HG02798 (cell line): ENCODE measurements around the gene DEFB108B.
"Not testable (repeated sequence)": the region's sequence is repeated elsewhere in the genome, so short reads cannot be mapped to it uniquely, and the experiment has no call there.

ENCODE experiments used
- ATAC-seq: cut with Tn5 transposase; IDR thresholded peaks from one replicate; pipeline ENCODE4 v1.9.1; 2021; ENCODE audit warnings: mild to moderate bottlenecking; ENCODE audit not compliant: unreplicated experiment, poor library complexity

Gene DEFB108B

DNA sequence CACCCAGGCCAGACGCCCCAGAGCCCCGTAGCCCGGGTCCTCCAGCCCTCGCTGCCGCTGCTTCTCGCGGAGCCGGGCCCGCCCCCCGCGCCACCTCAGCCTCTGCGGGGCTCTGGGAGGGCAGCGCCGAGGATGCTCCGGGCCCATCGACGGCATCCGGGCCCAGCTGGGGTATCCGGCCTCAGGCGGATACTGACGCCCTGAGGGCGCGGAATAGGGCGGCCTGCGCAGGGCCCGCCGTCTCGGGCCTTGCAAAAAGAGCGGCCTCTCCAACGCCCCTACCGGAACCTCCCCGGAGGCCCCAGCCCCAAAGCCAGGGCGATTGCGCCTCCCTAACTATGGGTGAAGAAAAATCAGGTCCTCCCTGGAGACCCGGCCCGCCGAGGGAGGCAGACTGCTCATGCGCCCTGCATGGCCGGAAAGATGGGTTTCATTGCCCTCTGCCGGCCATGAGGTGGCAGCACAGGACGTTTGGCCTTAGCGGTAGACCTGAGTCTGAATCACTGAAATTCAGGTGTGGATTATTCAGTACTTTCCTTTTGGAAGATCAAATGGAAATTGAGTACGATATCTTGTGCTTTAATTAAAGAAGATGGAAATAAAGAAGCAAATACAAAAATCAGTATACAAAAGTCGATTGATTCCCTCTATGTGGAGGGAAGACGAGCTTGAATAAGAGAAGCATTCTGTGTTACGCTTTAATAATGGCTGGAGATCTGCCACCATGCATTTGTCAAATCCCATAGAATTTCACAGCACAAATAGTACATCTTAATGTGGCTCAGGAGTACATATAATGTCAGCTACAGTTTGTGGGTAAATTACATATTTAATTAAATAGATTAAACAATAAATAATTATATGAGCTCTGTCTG is 19.3 kb upstream of the DEFB108B start:
- not testable (repeated sequence) for ATAC-seq

- not testable (repeated sequence) for ATAC-seq
These were observed 11.5 kb upstream of the DEFB108B start for GRCh38 chr11:71821539-71821938.

DNA sequence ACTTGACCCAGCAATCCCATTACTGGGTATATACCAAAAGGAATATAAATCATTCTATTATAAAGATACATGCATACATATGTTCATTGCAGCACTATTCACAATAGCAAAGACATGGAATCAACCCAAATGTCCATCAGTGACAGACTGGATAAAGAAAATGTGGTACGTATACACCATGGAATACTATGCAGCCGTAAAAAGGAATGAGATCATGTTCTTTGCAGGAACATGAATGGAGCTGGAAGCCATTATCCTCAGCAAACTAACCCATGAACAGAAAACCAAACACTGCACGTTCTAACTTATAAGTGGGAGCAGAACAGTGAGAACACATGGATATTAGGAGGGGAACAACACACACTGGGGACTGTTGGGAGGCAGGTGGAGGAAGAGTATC is 3.8 kb upstream of the DEFB108B start:
- ATAC-seq: not testable (repeated sequence)

- ATAC-seq: not testable (repeated sequence)
These were observed 3.3 kb upstream of the DEFB108B start for GRCh38 chr11:71829686-71830085.

DNA sequence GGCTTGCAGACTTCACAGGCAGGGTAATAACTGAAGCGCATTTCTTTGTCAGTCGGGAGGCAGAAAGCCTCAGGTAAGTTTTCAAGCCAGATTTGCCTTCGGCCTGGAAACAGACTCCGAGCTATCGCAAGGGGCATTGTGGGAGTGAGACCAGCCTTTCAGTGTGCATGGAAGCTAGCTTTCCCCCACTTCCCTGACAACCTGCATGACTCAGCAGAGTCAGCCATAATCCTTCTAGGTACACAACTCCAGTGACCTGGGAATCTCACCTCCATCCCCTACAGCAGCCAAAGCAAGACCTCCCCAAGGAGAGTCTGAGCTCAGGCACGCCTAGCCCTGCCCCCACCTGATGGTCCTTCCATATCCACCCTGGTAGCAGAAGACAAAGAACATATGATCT is 9.7 kb downstream of the DEFB108B start:
- ATAC-seq: not testable (repeated sequence)

GRCh38 chr11:71843355-71843754 is 10.4 kb downstream of the DEFB108B start:
- not testable (repeated sequence) for ATAC-seq

DNA sequence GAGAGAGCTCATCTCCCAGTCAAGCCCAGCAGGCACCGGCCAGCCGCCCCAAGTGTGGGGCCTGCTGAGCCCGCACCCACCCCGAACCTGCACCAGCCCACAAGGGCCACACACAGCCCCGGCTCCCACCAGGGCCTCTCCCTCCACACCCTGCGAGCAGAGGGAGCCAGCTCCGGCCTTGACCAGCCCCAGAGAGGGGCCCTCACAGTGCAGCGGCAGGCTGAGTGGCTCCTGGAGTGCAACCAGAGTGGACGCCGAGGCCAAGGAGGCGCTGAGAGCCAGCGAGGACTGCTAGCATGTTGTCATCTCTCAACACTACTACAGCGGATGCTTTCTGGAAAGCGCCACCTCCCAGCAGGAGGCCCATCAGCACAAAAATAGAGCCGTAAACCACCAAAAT is 10.9 kb downstream of the DEFB108B start:
- ATAC-seq: no peak

DNA sequence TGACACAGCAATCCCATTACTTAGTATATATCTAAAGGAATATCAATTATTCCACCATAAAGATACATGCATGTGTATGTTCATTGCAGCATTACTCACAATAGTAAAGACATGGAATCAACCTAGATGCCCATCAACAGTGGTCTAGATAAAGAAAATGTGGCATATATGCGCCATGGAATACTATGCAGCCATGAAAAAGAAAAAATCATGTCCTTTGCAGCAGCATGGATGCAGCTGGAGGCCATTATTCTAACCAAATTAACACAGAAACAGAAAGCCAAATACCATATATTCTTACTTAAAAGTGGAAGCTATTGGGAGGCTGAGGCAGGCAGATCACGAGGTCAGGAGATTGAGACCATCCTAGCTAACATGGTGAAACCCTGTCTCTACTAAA is 20.9 kb downstream of the DEFB108B start:
- ATAC-seq: not testable (repeated sequence)

DNA sequence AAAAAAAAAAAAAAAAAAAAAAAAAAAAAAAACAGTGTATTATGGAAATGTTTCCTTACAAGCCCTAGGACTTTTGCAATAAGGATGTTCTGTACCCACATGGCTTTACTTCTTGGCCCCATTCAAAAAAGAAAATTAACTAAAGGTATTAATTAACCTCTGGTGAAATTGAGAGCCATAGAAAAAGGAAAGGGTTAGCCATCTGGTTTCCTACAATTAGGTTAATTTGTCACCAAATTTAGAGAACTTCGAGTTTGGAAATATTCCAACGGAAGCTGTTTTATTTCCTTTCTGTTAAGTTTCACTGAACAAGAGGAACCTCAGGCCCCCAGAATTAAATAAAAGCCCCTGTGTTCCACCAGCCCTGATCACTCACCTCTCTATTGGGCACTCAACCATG is 22.9 kb downstream of the DEFB108B start:
- ATAC-seq: not testable (repeated sequence)

- not testable (repeated sequence) for ATAC-seq
These were observed 27.8 kb downstream of the DEFB108B start for GRCh38 chr11:71860835-71861234.

GRCh38 chr11:71863978-71864627 is 31.1 kb downstream of the DEFB108B start:
- ATAC-seq: not testable (repeated sequence)

DNA sequence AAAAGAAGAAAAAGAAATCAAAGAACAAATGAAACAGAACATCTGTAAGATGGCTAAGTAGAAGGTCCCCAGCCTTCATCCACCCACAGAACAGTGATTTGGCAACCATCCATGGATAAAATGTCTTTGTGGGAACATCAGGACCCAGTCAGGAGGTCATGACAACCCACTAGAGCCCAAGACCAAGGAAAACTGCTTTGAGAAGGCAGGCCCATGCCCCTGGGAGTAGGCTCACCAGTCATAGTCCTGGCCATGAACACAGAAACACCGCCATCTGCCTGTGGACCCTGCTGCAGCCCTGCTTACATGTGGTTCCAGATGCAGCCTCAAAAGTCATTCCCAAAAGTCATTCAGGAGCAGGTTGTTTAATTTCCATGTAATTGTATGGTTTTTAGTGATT is 34.2 kb downstream of the DEFB108B start:
- ATAC-seq: not testable (repeated sequence)

GRCh38 chr11:71869931-71870330 is 36.9 kb downstream of the DEFB108B start:
- not testable (repeated sequence) for ATAC-seq

DNA sequence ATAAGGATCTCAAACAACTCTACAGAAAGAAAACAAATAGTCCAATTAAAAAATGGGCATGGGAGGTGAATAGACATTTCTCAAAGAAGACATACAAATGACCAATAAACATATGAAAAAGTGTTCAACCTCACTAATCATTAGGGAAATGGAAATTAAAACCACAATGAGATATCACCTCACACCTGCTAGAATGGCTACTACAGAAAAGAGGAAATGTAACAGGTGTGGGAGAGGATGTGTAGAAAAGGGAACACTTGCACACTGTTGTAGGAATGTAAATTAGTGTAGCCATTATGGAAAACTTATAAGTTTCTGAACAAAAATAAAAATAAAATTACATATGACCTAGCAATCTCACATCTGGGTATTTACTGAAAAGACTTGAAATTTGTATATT is 37.7 kb downstream of the DEFB108B start:
- not testable (repeated sequence) for ATAC-seq

DNA sequence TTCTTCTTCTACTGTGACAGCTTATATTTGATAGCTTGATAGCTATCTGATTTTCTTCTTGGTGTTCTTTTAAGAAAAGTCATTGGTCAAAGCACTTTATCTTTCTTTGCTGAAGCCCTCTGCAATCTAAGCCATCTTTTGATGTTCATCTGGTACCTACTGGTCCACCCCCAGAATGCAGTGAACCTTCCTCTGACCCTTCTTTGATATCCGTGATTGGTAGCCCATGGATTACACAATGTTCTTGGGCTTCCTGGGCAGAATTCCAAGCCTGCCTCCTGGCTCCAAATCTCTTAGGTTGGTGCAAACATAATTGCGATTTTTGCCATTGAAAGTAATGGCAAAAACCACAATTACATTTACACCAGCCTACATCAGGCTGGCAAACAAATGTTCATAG is 43.3 kb downstream of the DEFB108B start:
- ATAC-seq: not testable (repeated sequence)

DNA sequence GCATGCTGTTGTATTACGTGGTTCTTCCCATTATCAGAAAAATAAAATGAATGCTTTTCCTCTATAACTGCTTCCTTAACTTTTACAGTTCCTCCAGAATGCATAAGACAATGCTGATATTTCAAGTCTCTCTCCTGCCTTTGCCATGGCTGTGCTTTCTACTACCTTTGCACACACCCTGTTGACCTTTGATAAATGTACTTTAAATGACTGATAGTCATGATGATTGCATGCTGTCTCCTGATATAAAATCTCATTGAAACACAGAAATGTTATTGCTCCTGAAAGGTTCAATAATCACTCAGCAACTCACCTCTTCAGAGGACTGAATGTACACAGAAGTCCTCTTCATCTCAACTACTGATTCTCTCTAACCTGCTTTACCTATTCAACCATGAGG is 45.1 kb downstream of the DEFB108B start, which contains the start of gene DEFB131B:
Gene DEFB131B (plus strand): TSS at position 395 of the 400 bp plus-strand sequence. CDS start 0 bp downstream, at position 395.
- ATAC-seq: not testable (repeated sequence)

- ATAC-seq: not testable (repeated sequence)
These were observed 52.8 kb downstream of the DEFB108B start for GRCh38 chr11:71885806-71886205.
